Activated naive CD4-positive, alpha-beta T cell treated with Interleukin-2 at 50 U/mL for 16 hours (primary cell): Measurements from ENCODE around the gene MAPK7.

ENCODE experiments used
- DNase-seq: peaks from one replicate; pipeline ENCODE4 v3.0.0-alpha.2; 2020

The MAPK7 gene

DNA sequence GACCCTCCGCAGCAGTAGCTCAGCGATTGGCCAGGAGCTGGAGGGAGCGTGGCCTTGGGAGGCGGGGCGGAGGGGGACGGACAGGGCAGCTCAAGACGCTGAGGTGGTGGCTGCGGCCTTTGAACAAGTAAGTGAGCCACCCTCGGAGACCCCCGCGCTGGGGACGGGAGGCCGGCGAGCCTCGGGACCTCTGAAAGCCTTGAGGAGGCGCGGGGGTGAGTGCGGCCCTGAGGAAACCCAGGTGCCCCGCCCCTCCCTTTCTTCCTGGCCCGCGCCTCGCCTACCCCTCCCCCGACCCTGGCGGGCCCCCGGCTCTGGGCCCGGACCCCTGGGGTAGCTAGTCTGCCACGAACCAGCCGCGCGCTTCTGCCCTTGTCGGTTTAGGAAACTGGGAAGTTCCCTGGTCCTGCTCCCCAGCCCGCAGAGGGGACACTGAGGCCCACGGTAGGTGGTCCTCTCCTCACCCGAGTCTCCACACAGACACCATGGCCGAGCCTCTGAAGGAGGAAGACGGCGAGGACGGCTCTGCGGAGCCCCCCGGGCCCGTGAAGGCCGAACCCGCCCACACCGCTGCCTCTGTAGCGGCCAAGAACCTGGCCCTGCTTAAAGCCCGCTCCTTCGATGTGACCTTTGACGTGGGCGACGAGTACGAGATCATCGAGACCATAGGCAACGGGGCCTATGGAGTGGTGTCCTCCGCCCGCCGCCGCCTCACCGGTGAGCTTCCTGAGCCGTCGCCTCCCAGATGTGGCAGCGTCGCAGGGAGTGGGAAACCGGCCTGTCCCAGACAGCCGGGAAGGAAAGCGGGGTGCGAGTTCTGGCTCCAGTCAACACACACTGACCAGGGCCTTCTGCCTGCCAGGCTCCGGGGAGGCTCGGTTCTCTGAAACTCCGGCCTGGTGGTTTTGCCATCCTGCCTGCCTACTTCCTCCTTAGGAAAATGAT, at the start of gene MAPK7:
Gene MAPK7, plus strand, starts transcription at position 83 of the 945 bp plus-strand sequence. Its CDS starts 403 bp downstream, at position 486.
- no peak for DNase-seq

DNA sequence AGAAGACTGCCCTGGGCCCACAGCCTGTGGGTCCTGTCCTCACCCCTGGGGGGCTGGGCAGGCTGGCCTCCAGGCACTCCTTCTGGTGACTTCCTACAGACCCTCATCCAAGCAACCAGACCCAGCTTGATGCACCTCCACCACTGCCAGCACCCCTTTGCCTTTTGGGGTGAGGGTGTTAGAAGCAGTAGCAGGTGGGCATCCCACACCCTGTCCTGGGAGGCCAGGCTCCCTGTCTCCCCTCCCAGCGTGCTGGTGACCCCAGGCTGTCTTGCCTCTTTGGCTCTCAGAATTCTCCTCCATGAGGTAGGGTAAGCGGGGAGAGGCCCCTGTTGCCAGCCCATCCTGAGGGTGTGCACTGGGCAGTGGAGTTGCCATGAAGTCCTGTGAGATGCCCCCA, 49.2 kb upstream of the MAPK7 start:
- no peak for DNase-seq

DNA sequence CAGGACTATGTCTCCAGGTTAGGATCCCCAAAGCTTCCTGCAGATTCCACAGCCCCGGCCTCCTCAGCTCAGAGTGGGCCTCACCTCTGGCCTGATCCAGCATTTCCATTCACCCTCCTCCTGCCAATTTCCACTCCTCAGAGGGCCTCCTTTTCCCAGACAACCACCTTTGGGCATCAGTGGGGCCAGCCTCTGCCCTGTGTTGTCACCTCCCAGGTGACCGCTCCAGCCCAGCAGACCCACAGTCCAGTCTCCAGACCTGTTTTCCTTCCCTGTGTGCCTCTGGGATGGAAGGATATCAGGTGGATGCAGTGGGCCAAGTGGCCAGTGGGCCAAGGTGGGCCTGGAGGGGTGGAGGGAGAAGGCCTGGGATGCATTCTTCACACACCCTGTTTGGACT, 48.5 kb upstream of the MAPK7 start:
- no peak for DNase-seq

DNA sequence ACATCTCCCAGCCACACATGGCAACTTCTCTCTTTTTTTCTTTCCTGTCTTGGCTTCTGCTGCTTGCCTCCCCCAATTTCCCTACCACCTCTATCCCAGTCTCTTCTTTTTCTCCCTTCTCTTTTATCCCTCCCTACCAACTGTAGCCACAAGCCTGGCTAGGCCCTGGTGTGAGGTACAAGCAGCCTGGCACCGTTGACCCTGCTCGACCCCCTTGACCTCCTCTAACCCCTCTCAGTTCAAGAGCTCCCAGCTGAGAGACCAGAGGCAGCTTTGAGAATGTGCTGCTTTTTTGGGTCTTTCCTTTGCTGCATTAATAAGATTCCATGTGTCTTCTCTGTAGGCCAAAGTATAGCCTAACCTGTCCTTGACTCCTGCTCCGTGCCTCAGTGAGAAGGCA, 48.0 kb upstream of the MAPK7 start:
- no peak for DNase-seq

DNA sequence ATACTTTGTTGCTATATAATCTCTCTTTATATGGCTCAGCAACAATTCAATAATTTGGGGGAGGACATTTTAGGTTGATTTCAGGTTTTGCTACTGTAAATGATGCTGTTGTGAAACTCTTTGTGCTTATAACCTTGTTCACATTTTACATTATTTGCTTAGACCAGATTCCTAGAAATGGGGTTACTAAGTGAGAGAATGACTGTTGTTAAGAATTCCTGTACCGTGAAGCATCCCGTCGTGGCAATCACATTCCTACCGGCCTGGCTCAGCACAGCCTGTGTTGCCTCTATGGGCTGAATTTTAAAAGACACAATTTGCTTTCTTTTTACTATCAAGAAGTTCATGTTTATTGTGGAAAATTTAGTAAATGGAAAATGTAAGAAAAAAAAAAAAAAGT, 47.2 kb upstream of the MAPK7 start:
- DNase-seq: no peak

DNA sequence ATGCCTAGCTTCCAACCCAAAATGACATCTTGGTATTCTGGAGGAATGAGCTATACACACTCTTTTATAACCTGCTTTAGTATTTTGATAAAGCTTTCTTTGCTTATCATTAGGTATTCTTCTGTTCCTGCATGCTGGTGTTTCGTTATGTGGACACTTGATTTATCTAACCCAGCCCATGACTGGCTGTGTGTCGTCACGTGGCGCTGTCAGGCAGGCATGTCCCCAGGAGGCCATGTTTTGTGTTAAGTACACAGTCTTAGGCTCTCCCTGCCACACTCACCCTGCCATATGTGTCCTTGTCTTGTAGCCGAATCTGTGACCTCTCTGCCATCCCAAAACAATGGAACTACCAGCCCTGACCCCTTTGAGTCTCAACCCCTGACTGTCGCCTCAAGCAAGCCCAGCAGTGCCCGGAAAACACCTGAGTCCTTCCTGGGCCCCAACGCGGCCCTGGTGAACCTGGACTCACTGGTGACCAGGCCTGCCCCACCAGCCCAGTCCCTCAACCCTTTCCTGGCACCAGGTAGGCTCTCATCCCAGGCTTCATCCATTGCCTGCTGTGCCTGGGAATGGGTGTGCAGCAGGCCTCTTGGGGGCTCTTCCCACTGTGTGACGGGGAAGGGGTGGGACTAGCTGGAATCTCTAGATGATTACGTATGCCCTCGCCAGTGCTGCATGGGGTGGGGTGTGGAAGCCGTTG, 46.6 kb upstream of the MAPK7 start:
- no peak for DNase-seq

DNA sequence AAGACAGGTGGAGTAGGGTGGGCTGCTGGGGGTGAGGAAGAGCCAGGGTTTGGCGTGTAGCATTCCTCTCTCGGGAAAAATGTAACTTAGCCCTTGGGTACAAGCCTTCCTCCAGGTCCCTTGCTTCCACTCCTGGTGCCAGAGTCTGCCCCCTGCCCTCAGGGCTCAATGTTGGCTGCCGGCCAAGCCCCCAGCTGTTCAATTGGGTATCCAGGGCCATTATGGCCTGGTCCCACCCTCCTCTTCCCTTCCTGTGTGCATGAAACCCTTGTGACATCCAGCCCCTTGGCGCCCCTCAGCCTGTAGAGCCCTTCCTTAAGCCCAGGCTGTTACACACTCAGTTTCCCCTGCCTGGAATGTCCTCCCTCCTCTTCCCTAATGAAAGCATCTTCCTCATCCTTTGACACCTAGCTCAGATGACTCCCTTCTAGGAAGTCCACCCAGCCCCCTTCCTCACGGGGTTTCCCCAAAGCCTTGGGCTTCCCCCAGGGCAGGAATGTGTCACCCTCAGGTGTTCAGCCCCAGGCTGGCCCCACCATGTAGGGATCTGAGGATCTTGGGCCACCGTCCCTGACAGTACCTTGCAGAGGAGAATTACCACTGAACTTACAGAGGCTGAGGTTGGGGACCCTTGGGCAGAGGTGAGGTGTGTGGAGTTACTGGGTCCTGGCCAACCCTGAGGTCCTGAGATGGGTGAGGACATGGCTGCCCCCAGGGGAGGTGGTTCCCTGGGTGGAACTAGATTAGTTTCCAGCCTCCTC, 45.7 kb upstream of the MAPK7 start:
- no peak for DNase-seq

DNA sequence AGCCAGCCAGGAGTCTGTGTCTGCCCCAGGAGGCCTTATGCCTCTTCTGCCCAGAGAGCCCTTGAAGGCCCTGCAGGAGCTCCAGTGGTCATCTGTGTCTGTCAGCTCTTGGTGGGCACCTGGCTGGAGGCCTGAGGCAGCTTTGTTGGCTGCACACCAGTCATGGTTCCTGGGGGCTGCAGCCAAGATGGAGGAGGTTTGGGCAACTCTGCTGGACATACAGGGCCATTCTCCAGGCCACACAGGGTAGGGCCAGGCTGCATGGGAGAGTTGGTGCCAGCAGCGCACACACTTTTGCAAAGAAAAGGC, 45.2 kb upstream of the MAPK7 start:
- no peak for DNase-seq

DNA sequence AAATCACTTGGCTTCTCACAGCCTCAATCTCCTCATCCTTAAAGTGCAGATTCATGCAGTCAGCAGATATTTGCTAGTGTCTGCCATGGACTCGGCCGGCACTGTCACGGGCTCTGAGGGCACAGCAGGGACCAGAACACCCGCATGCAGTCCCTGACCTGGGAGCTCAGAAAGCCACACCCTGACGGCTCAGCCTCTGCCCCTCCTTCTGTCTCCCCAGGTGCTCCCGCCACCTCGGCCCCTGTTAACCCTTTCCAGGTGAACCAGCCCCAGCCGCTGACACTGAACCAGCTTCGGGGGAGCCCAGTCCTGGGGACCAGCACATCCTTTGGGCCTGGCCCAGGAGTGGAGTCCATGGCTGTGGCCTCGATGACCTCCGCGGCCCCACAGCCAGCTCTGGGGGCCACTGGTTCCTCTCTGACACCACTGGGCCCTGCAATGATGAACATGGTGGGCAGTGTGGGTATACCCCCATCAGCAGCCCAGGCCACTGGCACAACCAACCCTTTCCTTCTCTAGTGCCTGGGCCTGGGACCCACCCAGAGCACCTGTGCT, 44.5 kb upstream of the MAPK7 start:
- no peak for DNase-seq

DNA sequence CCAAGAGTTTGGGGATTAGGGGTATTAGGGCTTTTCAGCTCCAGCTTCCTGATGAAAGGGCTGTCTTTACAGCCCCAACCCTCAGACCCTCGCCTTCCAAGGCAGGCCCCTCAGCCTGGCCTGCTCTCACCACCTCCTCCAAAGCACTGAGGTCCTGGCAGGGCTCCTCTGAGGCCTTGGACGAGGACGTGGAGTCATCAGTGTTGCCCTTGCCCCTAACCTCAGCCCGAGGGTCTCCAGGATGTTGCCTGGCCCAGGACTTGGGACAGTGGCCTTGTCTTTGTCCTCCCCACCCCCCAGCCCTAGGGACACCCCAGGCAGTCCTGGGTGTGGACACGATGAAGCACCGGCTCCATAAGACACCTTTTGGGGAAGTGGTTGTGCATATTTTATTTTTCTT, 44.0 kb upstream of the MAPK7 start:
- no peak for DNase-seq

DNA sequence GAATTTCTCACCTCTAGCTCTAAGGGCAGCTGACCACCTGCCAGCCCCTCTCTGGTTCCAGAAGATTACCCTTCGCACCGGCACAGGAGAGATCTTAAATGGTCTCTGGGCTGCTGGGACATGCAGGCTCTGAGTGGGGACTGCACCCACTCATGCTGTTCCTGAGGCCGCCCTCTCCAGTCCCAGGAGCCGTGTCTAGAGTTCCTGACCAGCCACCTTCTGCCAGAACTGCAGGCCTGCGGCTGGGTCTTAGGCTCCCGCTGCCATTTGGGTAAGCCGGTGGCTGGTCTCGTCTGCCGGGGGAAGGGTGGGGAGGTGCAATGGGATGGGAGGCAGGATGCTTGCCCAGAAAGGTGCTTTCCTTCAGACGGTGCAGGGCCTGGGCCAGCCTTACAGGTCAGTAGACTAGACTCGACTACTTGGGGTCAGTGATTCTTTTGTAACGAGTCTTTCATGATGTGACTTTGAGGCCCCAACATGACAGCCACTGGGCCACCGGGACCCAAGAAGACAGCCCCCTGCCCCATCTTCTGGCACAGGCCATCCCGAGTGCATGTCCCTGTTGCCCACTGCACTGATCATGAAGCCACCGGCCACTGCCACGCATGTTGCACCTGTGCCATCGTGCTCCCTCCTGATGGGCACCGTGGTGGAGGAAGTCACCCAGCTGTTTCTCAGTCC, 42.2 kb upstream of the MAPK7 start:
- DNase-seq: no peak

DNA sequence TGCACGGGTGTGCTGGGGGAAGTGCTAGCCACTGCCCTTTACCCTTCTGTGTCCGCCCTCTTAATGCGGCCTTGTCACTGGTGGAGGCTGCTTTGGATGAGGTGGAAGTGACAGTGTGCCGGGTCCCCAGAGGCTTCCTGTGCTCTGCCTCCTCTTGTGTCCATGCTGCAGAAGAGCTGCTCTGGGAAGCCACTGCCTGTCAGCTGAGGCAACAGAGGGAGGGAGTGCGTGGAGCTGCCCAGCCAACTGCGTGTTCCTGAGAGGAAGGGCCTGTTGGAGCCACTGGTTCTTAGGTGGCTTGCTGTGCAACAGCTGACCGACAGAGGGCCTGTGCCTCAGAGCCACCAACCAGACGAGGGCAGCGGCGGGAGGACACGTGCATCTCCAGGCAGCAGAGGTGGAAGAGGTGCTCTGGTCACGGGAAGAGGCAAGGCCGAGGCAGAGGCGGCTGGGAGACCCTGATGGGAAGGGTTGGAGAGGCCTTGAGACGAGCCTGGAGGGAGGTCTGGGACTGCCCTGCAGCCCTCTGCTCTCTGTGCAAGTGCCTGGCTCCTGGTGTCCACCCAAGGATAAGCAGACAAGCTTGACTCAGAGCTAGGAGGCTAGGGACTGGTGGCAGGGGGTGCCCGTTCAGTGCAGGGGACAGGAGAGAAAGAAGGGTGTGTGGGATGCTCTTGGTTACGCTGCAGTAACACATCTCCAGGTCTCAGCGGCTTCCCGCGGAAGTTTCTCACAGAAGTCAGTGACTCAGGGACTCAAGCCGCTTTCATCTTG, 41.2 kb upstream of the MAPK7 start:
- DNase-seq: no peak

DNA sequence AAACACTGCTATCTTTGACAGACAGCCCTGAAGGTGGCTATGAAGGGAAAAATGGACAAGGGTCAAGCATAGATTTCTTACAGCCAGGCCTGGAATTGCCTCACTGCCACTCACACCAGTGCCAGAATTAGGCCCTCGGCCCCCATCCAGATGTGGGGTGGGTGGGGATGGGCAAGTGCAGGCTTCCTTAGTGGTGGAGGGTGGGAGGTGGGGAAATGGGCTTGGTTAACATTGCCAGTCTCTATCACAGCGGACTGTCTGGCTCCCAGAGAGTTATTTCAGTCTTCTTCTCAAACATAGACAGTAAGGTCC, 40.6 kb upstream of the MAPK7 start:
- no peak for DNase-seq

DNA sequence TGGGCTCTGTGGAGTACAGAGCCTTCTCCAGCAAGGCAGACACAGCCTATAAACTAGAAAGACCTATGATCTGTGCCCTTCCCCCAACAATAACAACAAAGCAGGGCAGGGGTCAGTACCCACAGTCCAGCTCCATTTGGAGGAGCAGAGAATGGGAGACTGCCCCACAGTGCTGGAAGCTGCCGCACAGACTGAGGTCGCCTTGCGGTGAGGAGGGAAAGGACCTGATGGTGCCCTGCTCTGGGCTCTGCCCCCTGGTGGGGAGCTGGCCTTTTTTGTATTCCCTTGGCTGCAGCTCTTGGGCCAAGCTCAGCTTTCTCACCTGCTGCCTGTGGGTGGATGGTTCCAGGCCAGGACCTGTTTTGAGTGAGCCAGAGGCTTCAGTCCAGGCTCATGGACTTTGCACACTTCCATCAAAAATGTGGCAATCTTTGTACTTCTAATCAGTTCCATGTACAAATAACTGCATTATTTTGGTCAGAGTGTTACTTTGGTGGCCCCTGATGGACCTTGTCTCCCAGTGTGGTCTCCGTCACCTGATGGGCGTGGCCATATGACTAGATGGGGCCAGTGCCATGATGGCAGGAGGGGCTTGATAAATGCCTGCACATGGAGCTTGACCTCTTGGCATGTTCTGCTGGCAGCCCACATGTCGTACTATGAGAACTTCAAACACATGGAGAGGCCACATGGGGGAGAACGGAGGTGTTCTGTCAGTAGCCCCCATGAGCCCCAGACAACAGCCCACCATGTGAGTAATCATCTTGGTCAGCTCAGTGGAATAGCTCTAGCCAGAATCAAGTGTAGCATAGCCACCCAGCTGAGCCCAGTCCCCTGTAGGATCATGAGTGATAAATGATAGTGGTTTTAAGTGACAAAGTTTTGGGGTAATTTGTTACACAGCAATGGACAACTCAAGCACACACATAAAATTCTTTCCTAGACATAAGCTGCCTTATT, 40.0 kb upstream of the MAPK7 start:
- peak; percentile 61 for DNase-seq

DNA sequence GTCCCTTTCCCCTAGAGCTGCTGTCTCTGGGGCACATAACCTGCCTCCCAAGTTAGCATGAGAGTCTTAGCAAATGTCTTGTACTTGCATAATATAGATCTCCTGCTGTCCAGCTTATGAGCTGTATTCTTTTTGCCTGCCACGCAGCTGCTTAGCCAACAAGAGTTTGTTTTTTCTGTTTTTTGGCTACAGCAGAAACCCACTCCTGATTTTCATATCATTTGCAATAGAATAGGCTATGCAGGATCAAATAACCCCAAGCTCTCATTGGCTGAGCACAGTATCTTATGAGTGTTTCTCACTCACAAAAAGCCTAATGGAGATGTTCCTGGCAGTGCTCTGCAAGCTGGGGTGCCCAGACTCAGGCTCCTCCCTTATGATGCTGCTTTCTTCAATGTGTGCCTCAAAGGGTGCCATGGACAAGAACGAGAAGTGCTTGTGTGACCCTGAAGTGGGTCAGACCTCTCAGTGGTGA, 38.9 kb upstream of the MAPK7 start:
- no peak for DNase-seq

DNA sequence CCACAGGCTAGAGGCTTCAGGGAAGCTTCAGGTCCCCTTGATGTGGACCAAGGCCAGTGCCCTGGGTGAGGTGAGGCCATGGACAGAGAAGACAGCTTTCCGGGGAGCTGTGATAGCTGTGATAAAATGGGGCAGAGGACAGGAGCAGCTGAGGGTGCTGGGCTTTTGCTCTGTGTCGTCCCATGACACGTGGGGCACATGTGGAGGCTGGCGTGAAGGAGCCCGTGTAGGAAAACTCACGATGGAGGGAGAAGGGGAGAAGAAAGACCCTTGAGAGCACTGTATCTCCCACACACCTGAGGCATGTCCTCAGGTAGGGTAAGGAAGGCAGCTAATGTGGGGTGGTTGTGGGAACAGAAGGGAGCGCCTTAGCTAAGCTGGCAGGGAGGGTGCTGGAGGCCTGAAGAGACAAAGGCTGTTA, 37.1 kb upstream of the MAPK7 start:
- DNase-seq: no peak

DNA sequence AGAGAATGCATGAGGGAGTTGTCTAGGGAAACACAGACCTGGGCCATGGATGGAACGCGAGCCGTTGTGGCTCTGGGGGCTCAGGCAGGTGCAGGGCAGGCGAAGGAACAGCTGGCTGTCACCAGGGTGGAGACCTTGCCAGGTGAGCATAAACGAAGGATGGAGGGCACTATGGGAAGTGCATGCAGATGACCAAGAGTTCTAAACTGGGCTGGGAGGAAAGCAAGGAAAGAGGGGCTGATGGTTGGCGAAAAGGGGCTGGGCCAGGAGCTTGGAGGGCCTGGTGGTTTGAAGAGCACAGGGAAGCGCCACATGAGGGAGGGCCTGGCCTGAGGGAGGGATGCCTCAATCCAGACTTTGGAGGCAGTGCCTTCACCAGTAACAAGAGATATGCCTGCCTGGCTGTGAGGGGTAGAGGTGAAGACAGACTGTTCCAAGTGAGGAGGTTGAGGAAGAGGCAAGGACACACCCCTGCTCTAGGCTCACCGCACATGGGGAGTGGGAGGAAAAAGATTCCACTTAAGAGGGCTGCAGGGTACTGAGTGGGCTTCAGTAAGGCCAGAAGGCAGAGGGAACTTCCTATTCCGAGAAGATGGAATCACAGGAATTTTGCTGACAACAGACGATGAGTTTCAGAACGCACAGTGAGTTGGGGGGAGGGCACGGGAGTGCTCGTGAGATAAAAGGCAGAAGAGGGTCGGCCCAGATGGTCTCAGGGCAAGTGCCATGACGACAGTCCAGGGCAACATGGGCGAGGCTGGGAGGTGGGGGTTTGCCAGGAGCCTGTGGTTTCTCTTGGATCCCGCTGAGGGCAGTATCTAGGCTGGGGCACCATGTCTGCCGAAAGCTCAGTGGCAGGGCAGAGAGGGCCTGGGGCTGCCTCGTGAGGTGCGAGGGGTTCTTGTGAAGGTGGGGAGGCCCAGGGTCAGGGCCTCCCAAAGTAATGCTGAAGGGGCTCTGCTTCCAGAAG, 36.4 kb upstream of the MAPK7 start:
- no peak for DNase-seq

DNA sequence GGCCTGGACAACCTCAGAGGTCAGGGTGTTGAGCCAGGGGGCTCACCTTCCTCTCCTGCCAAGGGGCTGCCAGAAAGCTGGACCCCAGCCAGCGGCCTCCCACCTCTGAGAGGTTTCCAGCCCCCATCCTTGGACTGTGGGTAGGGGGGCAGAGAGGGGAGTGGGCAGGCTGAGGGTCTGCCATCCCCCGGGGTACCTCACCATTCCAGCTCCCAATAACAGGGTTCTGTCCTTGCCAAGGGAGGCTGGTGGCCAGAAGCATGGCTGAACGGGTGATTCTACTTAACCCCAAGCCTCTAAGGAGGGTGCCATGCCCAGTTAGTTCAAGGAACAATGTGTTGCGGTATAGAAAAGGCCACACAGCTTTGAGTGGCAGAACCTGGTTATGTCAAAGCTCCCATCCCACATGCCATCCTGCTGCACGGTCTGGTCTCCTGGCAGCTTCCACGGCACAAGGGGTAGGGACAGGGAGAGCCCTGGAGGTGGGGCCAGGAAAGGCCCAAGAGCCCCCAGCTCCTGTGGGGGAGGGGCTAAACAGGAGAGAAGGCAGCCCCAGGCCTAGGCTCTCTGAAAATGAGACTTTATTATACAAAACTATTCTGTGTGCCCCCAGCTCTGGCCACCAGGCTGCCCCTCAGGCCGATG, 35.6 kb upstream of the MAPK7 start:
- no peak for DNase-seq

DNA sequence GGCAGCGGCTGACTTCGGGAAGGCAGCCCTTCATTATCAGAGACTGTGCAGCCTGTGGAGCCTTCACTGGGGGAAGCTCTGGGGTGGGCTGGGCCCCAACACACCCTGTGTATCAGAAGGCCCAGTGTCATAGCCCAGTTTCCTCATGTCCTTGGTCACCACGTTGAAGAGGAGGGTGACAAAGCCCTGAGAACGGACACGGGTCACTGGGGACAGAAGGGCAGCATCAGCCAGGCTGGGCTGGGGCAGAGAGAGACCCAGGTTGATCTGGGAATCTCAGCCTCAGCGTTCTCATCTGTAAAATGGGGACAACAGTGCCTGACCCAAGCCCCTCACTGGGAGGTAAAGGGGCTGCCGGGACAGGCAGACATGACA, 35.1 kb upstream of the MAPK7 start:
- DNase-seq: no peak
